Gastrocnemius medialis (tissue), 4 donors: ENCODE results near the gene CALU.

Experiments
- CTCF ChIP-seq, 5 experiments: fragments of 450-650 bp in 3 of 5; fragments of 200-600 bp in 2 of 5; sonication (generic) in 2 of 5; IDR thresholded peaks in 4 of 5; conservative IDR thresholded peaks in 1 of 5; 1 replicate in 4 of 5; 2 replicates in 1 of 5; pipeline ENCODE4 v1.5.1; 2016 to 2019; ENCODE audit warnings: antibody characterized with exemption in 5 of 5, mild to moderate bottlenecking in 3 of 5, moderate library complexity in 3 of 5
- POLR2A ChIP-seq, 2 donors: fragments of 450-650 bp; IDR thresholded peaks; one replicate each; pipeline ENCODE4 v1.6.1; 2017; ENCODE audit warnings: antibody characterized with exemption in 2 of 2, mild to moderate bottlenecking in 2 of 2, moderate library complexity in 2 of 2

- no peak for TF ChIP-seq CTCF (IDR thresholded peaks at IDR 0.05 in 4 of 5, conservative IDR thresholded peaks at IDR 0.05 in 1 of 5)
- TF ChIP-seq POLR2A (IDR thresholded peaks at IDR 0.05) = no peak
Observed at GRCh38 chr7:128724743-128725142, 14.4 kb upstream of the CALU start.
